ENCODE data around the gene ATL1. TPM values are rescaled to one million over a fixed set of nuclear protein-coding genes. Genes with fewer than 3 reads are reported as not detected.

ATL1 gene
- total and polyA plus RNA-seq, 7 donors = 3.2 to 22.5 (median 9.1) TPM

DNA sequence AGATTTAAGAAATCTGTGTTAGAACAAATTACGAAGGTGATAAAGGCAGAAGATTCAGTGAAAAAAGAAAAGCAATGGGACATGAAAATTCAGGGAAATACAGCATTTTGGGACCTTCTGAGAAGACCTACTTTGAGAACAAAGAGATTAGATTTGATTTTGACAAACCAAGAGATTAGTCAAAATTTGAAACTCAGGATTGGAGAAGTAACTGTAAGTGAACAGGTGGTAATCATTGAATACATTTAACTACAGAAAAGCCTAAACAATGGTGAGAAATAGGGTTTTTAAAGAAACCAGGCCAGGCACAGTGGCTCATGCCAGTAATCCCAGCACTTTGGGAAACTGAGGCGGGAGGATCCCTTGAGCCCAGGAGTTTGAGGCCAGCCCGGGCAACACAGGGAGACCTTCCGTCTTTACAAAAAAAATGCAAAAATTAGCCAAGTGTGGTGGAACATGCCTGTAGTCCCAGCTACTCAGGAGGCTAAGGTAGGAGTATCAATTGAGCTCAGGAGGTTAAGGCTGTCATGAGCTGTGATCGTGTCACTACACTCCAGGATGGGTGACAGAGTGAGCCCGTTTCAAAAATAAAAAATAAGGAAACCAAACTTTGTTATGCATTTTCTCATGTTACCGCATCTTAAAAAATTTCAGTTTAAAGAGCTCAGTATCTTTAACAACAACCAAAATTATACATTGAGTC, 117.0 kb downstream of the ATL1 start:
- Histone ChIP-seq H3K4me1 (peaks cover 0 to 9% (median 0%) of the 10 kb centered on the region in 4 donors), H3K4me3 (no peak overlapping the region), H3K9me3 (no peaks in the 10 kb centered on the region), H3K36me3 (no peaks in the 10 kb centered on the region), H3K27me3 (no peaks in the 10 kb centered on the region), H3K27ac (no peak overlapping the region)
- WGBS, 2 donors = 74 to 92% methylated on average over 7 of the region's 7 CpGs
- intact Hi-C loops (cut with DNase I) = no loop called here
- DNase-seq = no peak
- no peak for TF ChIP-seq POLR2A (IDR thresholded peaks at IDR 0.05)
- no peak for TF ChIP-seq EP300 (IDR thresholded peaks at IDR 0.05)

DNA sequence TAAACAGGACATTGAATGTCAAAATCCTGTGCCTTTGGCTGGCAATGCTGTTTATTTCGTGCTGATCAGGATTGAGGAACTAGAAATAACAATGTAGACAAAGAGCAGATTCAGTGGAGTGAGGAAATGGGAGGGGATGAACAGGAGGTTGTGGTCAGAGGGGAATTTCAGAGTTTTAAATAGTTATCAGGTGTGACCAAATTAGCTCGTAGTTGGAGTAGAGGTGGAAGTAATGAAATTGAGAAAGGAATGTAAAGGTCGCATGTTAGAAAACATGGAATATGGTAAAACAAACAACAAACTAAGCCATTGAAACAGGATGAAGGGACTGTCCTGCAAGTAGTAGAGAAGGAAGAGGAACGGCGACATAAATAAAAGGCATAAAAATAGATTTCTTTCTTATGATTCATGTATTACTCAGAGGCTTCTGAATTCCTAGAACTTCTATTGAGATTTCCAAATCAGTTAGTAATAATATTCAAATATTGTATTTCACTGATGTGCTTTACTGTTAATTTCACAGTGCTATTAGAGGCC, 117.7 kb downstream of the ATL1 start:
- Histone ChIP-seq H3K9me3 (no peaks in the 10 kb centered on the region), H3K4me1 (peaks cover 0 to 9% (median 0%) of the 10 kb centered on the region in 4 donors), H3K4me3 (no peak overlapping the region), H3K27ac (no peak overlapping the region), H3K36me3 (no peaks in the 10 kb centered on the region), H3K27me3 (no peaks in the 10 kb centered on the region)
- no peak for DNase-seq
- intact Hi-C loops (cut with DNase I) = no loop called here
- no peak for TF ChIP-seq POLR2AphosphoS5 (IDR thresholded peaks at IDR 0.05)
- TF ChIP-seq CTCF (IDR thresholded peaks at IDR 0.05) = no peak
- TF ChIP-seq POLR2A (IDR thresholded peaks at IDR 0.05) = no peak
- no peak for TF ChIP-seq EP300 (IDR thresholded peaks at IDR 0.05)
- WGBS, 2 donors = 28 to 40% methylated on average over 5 of the region's 5 CpGs

- Histone ChIP-seq H3K27me3 (no peaks in the 10 kb centered on the region), H3K9me3 (no peaks in the 10 kb centered on the region), H3K36me3 (no peaks in the 10 kb centered on the region), H3K4me1 (peaks cover 0 to 9% (median 0%) of the 10 kb centered on the region in 4 donors), H3K4me3 (no peak overlapping the region), H3K27ac (no peak overlapping the region)
- TF ChIP-seq EP300 (IDR thresholded peaks at IDR 0.05) = no peak
- TF ChIP-seq POLR2A (IDR thresholded peaks at IDR 0.05) = no peak
- TF ChIP-seq CTCF (IDR thresholded peaks at IDR 0.05) = no peak
- TF ChIP-seq POLR2AphosphoS5 (IDR thresholded peaks at IDR 0.05) = no peak
- WGBS, 2 donors = 49 to 78% methylated on average over 5 of the region's 5 CpGs
- intact Hi-C loops (cut with DNase I) = no loop called here
- no peak for DNase-seq
Observed at GRCh38 chr14:50678163-50678562, 118.2 kb downstream of the ATL1 start.

- Histone ChIP-seq H3K36me3 (no peaks in the 10 kb centered on the region), H3K4me3 (no peak overlapping the region), H3K27me3 (no peaks in the 10 kb centered on the region), H3K4me1 (peaks cover 0 to 9% (median 0%) of the 10 kb centered on the region in 4 donors), H3K9me3 (no peaks in the 10 kb centered on the region), H3K27ac (no peak overlapping the region)
- no peak for TF ChIP-seq EP300 (IDR thresholded peaks at IDR 0.05)
- no peak for TF ChIP-seq POLR2A (IDR thresholded peaks at IDR 0.05)
- TF ChIP-seq POLR2AphosphoS5 (IDR thresholded peaks at IDR 0.05) = no peak
- DNase-seq = no peak
- intact Hi-C loops (cut with DNase I) = no loop called here
Observed at GRCh38 chr14:50679674-50680073, 119.7 kb downstream of the ATL1 start.

Small RNAs within 50 kb of the gene (small RNA-seq; reads per million reads assigned to genes)
- gene RN7SL452P (0 reads per million in 3 donors), gene SNRPGP1 (0 reads per million in 3 donors)

Other genes with a start within 250 kb of the ATL1 start
- 1 to 10 TPM; 2.7 to 6.3 (median 3.6) TPM for gene L2HGDH, start 247.9 kb upstream of the ATL1 start, total RNA-seq
- 1 to 10 TPM; 3.6 to 6.7 (median 5.7) TPM for gene L2HGDH, start 247.9 kb upstream of the ATL1 start, polyA plus RNA-seq
- 10 to 100 TPM; 12.2 to 37.1 (median 28.5) TPM for gene DMAC2L, start 247.8 kb upstream of the ATL1 start, total RNA-seq
- 10 to 100 TPM; 15.2 to 30.0 (median 19.4) TPM for gene DMAC2L, start 247.8 kb upstream of the ATL1 start, polyA plus RNA-seq
- gene CDKL1, start 163.3 kb upstream of the ATL1 start, total RNA-seq = 10 to 100 TPM; 39.8 to 91.8 (median 58.6) TPM
- gene CDKL1, start 163.3 kb upstream of the ATL1 start, polyA plus RNA-seq = 1 to 10 TPM; 4.2 to 6.4 (median 5.4) TPM
- 100 to 1,000 TPM; 144 to 314 (median 176) TPM for gene MAP4K5, start 27.6 kb upstream of the ATL1 start, total RNA-seq
- 10 to 100 TPM; 12.6 to 20.0 (median 19.0) TPM for gene MAP4K5, start 27.6 kb upstream of the ATL1 start, polyA plus RNA-seq
- 10 to 100 TPM; 32.0 to 38.2 (median 35.3) TPM for gene SAV1, start 108.2 kb downstream of the ATL1 start, total RNA-seq
- 10 to 100 TPM; 10.9 to 19.8 (median 13.1) TPM for gene SAV1, start 108.2 kb downstream of the ATL1 start, polyA plus RNA-seq

Measured in sigmoid colon (tissue), 7 donors.